H9 (cell line): ENCODE measurements around the gene TTC39B. TPM values are rescaled to one million over a fixed set of nuclear protein-coding genes. Genes with fewer than 3 reads are reported as not detected.

Source experiments
- DNase-seq: peaks from one replicate; pipeline ENCODE4 v3.0.0-alpha.2; 2017
- H2AFZ ChIP-seq: one replicate; pipeline ENCODE4 v1.6.1; 2013; ENCODE audit warnings: mild to moderate bottlenecking, low read length, control low read depth, moderate library complexity
- H2AK5ac ChIP-seq: 2 replicates; pipeline ENCODE4 v1.6.1; 2013; ENCODE audit warnings: low read length, control low read depth, mixed read lengths; ENCODE audit not compliant: insufficient read length
- H2BK120ac ChIP-seq: one replicate; pipeline ENCODE4 v1.6.1; 2013; ENCODE audit warnings: low read depth, mild to moderate bottlenecking, low read length, control low read depth, inconsistent platforms; ENCODE audit not compliant: poor library complexity, severe bottlenecking
- H2BK12ac ChIP-seq: 2 replicates; pipeline ENCODE4 v1.6.1; 2013; ENCODE audit warnings: low read length, control low read depth, mixed read lengths, low read depth; ENCODE audit not compliant: insufficient read length
- H2BK15ac ChIP-seq: 2 replicates; pipeline ENCODE4 v1.6.1; 2013; ENCODE audit warnings: low read depth, low read length, control low read depth
- H2BK20ac ChIP-seq: one replicate; pipeline ENCODE4 v1.6.1; 2013; ENCODE audit warnings: low read depth, mild to moderate bottlenecking, low read length, control low read depth, inconsistent platforms; ENCODE audit not compliant: poor library complexity, severe bottlenecking
- H2BK5ac ChIP-seq: 2 replicates; pipeline ENCODE4 v1.6.1; 2013; ENCODE audit warnings: low read length, control low read depth, mixed read lengths; ENCODE audit not compliant: insufficient read length
- H3K14ac ChIP-seq: 2 replicates; pipeline ENCODE4 v1.6.1; 2013; ENCODE audit warnings: low read length, control low read depth; ENCODE audit not compliant: insufficient read depth
- H3K18ac ChIP-seq: 2 replicates; pipeline ENCODE4 v1.6.1; 2013; ENCODE audit warnings: low read depth, mild to moderate bottlenecking, mixed read lengths, low read length, control low read depth; ENCODE audit not compliant: insufficient read length
- H3K23ac ChIP-seq: 2 replicates; pipeline ENCODE4 v1.6.1; 2013; ENCODE audit warnings: low read length, control low read depth, mixed read lengths, low read depth; ENCODE audit not compliant: insufficient read length
- H3K23me2 ChIP-seq: 2 replicates; pipeline ENCODE4 v1.6.1; 2013; ENCODE audit warnings: low read depth, mild to moderate bottlenecking, mixed read lengths, low read length, control low read depth; ENCODE audit not compliant: insufficient read length, poor library complexity, severe bottlenecking
- H3K27ac ChIP-seq: 2 replicates; pipeline ENCODE4 v1.5.1; 2013; ENCODE audit warnings: low read length, control low read depth, mixed read lengths, low read depth; ENCODE audit not compliant: insufficient read length
- H3K27me3 ChIP-seq: 2 replicates; pipeline ENCODE4 v1.6.1; 2013; ENCODE audit warnings: low read length, control low read depth, inconsistent platforms; ENCODE audit not compliant: insufficient read depth
- H3K4ac ChIP-seq: 2 replicates; pipeline ENCODE4 v1.6.1; 2013; ENCODE audit warnings: low read depth, mild to moderate bottlenecking, control low read depth, inconsistent platforms, low read length, moderate library complexity
- H3K4me1 ChIP-seq: 2 replicates; pipeline ENCODE4 v1.6.1; 2013; ENCODE audit warnings: low read length, control low read depth, inconsistent platforms; ENCODE audit not compliant: insufficient read depth
- H3K4me2 ChIP-seq: 2 replicates; pipeline ENCODE4 v1.6.1; 2013; ENCODE audit warnings: low read length, control low read depth, mixed read lengths; ENCODE audit not compliant: insufficient read length, insufficient read depth
- H3K56ac ChIP-seq: 2 replicates; pipeline ENCODE4 v1.6.1; 2013; ENCODE audit warnings: low read depth, mild to moderate bottlenecking, mixed read lengths, low read length, control low read depth; ENCODE audit not compliant: insufficient read length
- H3K79me1 ChIP-seq: 2 replicates; pipeline ENCODE4 v1.6.1; 2013; ENCODE audit warnings: low read depth, mild to moderate bottlenecking, moderate library complexity, low read length, control low read depth, inconsistent platforms; ENCODE audit not compliant: insufficient read depth, poor library complexity, severe bottlenecking
- H3K79me2 ChIP-seq: 2 replicates; pipeline ENCODE4 v1.6.1; 2013; ENCODE audit warnings: low read length, control low read depth, inconsistent platforms; ENCODE audit not compliant: insufficient read depth
- H3K9ac ChIP-seq: 2 replicates; pipeline ENCODE4 v1.6.1; 2013; ENCODE audit warnings: low read length, control low read depth, mixed read lengths; ENCODE audit not compliant: insufficient read length; ENCODE audit errors: extremely low read depth
- H3K9me3 ChIP-seq: one replicate; pipeline ENCODE4 v1.6.1; 2013; ENCODE audit warnings: low read depth, low read length, inconsistent platforms; ENCODE audit not compliant: control insufficient read depth
- H3T11ph ChIP-seq: one replicate; pipeline ENCODE4 v1.6.1; 2013; ENCODE audit warnings: mild to moderate bottlenecking, low read length, control low read depth, inconsistent platforms
- H4K20me1 ChIP-seq: one replicate; pipeline ENCODE4 v1.6.1; 2013; ENCODE audit not compliant: control insufficient read depth, insufficient read length, insufficient read depth
- H4K5ac ChIP-seq: 2 replicates; pipeline ENCODE4 v1.6.1; 2013; ENCODE audit warnings: low read depth, mild to moderate bottlenecking, mixed read lengths, low read length, control low read depth; ENCODE audit not compliant: insufficient read length
- H4K8ac ChIP-seq: replicated peaks from 2 replicates; pipeline ENCODE4 v1.6.1; 2013; ENCODE audit warnings: low read length, control low read depth, mixed read lengths, low read depth; ENCODE audit not compliant: insufficient read length
- H4K91ac ChIP-seq: 2 replicates; pipeline ENCODE4 v1.6.1; 2013; ENCODE audit warnings: low read depth, mild to moderate bottlenecking, moderate library complexity, mixed read lengths, low read length, control low read depth; ENCODE audit not compliant: insufficient read length
- H3K27ac Mint-ChIP-seq, 3 experiments: 2 replicates in 2 of 3; 3 replicates in 1 of 3; pipeline ENCODE4 v1.8.0; 2020 to 2021; ENCODE audit warnings: mixed read lengths in 3 of 3, mild to moderate bottlenecking in 1 of 3, moderate library complexity in 1 of 3
- H3K27me3 Mint-ChIP-seq: 2 replicates; pipeline ENCODE4 v1.8.0; 2021; ENCODE audit warnings: low read depth, mild to moderate bottlenecking, moderate library complexity, mixed read lengths
- H3K36me3 Mint-ChIP-seq, 3 experiments: 2 replicates in 2 of 3; 3 replicates in 1 of 3; pipeline ENCODE4 v1.8.0; 2020 to 2021; ENCODE audit warnings: low read depth in 3 of 3, mixed read lengths in 3 of 3; ENCODE audit not compliant: insufficient read depth in 1 of 3
- H3K4me1 Mint-ChIP-seq, 2 experiments: 2 replicates each; pipeline ENCODE4 v1.8.0; 2020; ENCODE audit warnings: mixed read lengths in 2 of 2
- H3K4me3 Mint-ChIP-seq, 2 experiments: 2 replicates in 1 of 2; 3 replicates in 1 of 2; pipeline ENCODE4 v1.8.0; 2020 to 2021; ENCODE audit warnings: mild to moderate bottlenecking in 2 of 2, mixed read lengths in 2 of 2, moderate library complexity in 1 of 2
- H3K9me3 Mint-ChIP-seq, 2 experiments: 2 replicates in 1 of 2; 3 replicates in 1 of 2; pipeline ENCODE4 v1.8.0; 2020; ENCODE audit warnings: mild to moderate bottlenecking in 2 of 2, mixed read lengths in 2 of 2, moderate library complexity in 1 of 2
- CTCF ChIP-seq: fragments of 200-600 bp; sonication (generic); conservative IDR thresholded peaks from 3 replicates; pipeline ENCODE4 v1.8.0; 2021; ENCODE audit warnings: antibody characterized with exemption, mild to moderate bottlenecking
- WGBS: extraction: QIAGEN DNeasy Blood & Tissue Kit; methylation state at CpG from one replicate; pipeline ENCODE4 v1.1.7; 2013; ENCODE audit warnings: missing lambda C conversion rate, low lambda C conversion rate, mixed read lengths; ENCODE audit not compliant: insufficient read length; ENCODE audit errors: extremely low coverage; 5-methylcytosine and 5-hydroxymethylcytosine counted together
- total RNA-seq: library from RNA; stranded (reverse); gene quantifications from 2 replicates; pipeline ENCODE4 v1.2.1, GENCODE V29; 2021

The TTC39B gene
- total RNA-seq, 1 experiment from 2014 or later = 8.2 TPM

- Histone ChIP-seq H3K27me3 (no peaks in the 10 kb centered on the region), H3K9ac (no peak overlapping the region), H4K20me1 (no peaks in the 10 kb centered on the region), H3K23ac (no peak overlapping the region), H4K91ac (no peak overlapping the region), H3K4me2 (no peak overlapping the region), H3K9me3 (no peaks in the 10 kb centered on the region), H2BK12ac (no peak overlapping the region), H3K79me1 (no peaks in the 10 kb centered on the region), H3K56ac (no peak overlapping the region), H3K4me1 (no peaks in the 10 kb centered on the region), H3K79me2 (no peaks in the 10 kb centered on the region), H2BK20ac (no peak overlapping the region), H3K23me2 (no peaks in the 10 kb centered on the region), H3K14ac (no peak overlapping the region), H2AK5ac (no peak overlapping the region), H4K8ac (no peak overlapping the region), H2BK120ac (no peak overlapping the region), H2AFZ (no peak overlapping the region), H3T11ph (no peak overlapping the region), H3K27ac (no peak overlapping the region), H2BK5ac (no peak overlapping the region), H2BK15ac (no peak overlapping the region), H3K18ac (no peak overlapping the region), H3K4ac (no peak overlapping the region), H4K5ac (no peak overlapping the region)
- no peak for TF ChIP-seq CTCF
- Mint-ChIP-seq H3K27ac (0 out of 7 replicates have a peak overlapping the region, but pooled peaks of 1 of the 3 experiments have one; percentile 6), H3K36me3 (no peaks in the 10 kb centered on the region; a peak in 1 of 7 replicates), H3K4me3 (no peak overlapping the region), H3K4me1 (no peaks in the 10 kb centered on the region), H3K27me3 (no peaks in the 10 kb centered on the region), H3K9me3 (no peaks in the 10 kb centered on the region; a peak in 1 of 5 replicates)
- no peak for DNase-seq
- WGBS = no CpG with 5 or more reads among the region's 7 CpGs
Measured at GRCh38 chr9:15225564-15226126, 81.4 kb downstream of the TTC39B start.
